ENCODE measurements around the gene EHMT2. TPM values are rescaled to one million over a fixed set of nuclear protein-coding genes. Genes with fewer than 3 reads are reported as not detected.

The EHMT2 gene
- total and polyA plus RNA-seq, 2 of the 8 experiments (the other 6 are each of a cell fraction or from before 2014, with no cell fraction given) = 125 to 177 TPM

DNA sequence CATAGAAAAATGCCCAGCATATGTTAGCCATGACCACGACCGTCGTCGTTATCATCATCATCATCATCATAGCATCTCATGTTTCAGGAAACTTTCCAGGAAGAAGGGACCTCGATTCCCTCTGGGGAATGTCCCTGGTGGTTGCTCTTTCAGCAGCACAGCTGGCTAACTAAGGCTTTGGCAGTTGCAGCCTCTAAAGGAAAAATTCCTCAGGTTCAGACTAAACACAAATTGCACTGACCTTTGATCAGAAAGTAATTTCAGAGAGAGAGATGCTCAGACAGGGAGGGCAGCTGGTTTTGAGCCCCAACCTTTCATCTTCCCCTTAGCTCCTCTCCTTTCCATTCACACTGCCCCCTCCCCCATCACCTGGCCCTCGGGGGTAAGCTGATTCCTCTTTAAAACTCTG lies 42.8 kb upstream of the EHMT2 start (continued):
- TF ChIP-seq CBX5 (IDR thresholded peaks at IDR 0.05; ENCODE audit: low read depth, low read length) (no peak), MAX (IDR thresholded peaks at IDR 0.05) (no peak), CHD7 (IDR thresholded peaks at IDR 0.05; ENCODE audit: insufficient replicate concordance, low read length) (no peak)

Measured in H1 (cell line).